Ascending aorta (tissue), 2 donors: ENCODE measurements around the gene BSND. TPM values are rescaled to one million over a fixed set of nuclear protein-coding genes. Genes with fewer than 3 reads are reported as not detected.

Experiments
- DNase-seq, 2 donors: peaks; one replicate each; pipeline ENCODE4 v3.0.0-alpha.2; 2019; ENCODE audit warnings: low spot score in 2 of 2
- H3K27ac ChIP-seq, 2 donors: fragments of 200-600 bp; sonication (generic); one replicate each; pipeline ENCODE4 v1.5.1; 2016 to 2017; ENCODE audit warnings: mild to moderate bottlenecking in 1 of 2
- H3K27me3 ChIP-seq: fragments of 200-600 bp; sonication (generic); one replicate; pipeline ENCODE4 v1.5.1; 2017
- H3K36me3 ChIP-seq, 2 donors: fragments of 200-600 bp; sonication (generic); one replicate each; pipeline ENCODE4 v1.5.1; 2016
- H3K4me1 ChIP-seq, 2 donors: fragments of 200-600 bp; sonication (generic); one replicate each; pipeline ENCODE4 v1.5.1; 2016 to 2017; ENCODE audit warnings: mild to moderate bottlenecking in 1 of 2
- H3K4me3 ChIP-seq, 2 donors: fragments of 200-600 bp; sonication (generic); one replicate each; pipeline ENCODE4 v1.5.1; 2016 to 2017; ENCODE audit warnings: mild to moderate bottlenecking in 1 of 2
- H3K9me3 ChIP-seq, 2 donors: fragments of 200-600 bp; sonication (generic); one replicate each; pipeline ENCODE4 v1.5.1; 2016
- intact Hi-C: fragments of 100-400 bp; cut with DNase I; formaldehyde crosslinking; loops from one replicate; pipeline ENCODE4 v1.15.1; 2023
- total RNA-seq: library from RNA; depleted of rRNA; stranded (reverse); fragments of >200 nt; gene quantifications from one replicate; pipeline ENCODE4 v1.1.0, GENCODE V29; 2016
- TF ChIP-seq, protein P1 (sequence below), 3 experiments: fragments of 200-600 bp in 2 of 3; fragments of 450-650 bp in 1 of 3; sonication (generic) in 2 of 3; IDR thresholded peaks; one replicate each; pipeline ENCODE4 v1.5.1; 2016 to 2019; ENCODE audit warnings: antibody characterized with exemption in 3 of 3, mild to moderate bottlenecking in 1 of 3, moderate library complexity in 1 of 3

The BSND gene
- total RNA-seq, 1 donor from 2014 or later: not detected

DNA sequence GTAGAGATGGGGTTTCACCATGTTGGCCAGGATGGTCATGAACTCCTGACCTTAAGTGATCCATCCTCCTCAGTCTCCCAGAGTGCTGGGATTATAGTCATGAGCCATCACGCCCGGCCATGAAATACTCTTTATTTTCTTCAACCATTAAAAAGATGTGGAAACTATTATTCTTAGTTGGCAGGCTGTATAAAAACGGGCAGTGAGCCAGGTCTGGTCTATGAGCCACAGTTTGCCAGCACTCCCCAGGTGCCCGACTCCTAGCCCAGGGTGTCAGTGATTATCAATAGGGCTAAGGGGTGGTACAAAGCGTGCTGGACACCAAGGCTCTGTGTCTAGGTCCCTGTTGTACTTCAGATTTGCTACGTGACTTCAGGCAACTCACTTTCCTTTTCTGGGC is 22.0 kb upstream of the BSND start:
- H3K9me3 ChIP-seq: no peaks in the 10 kb centered on the region
- intact Hi-C loops: no loop called here
- DNase-seq: peak in 1 of 2 donors; percentile 64
- TF ChIP-seq, protein P1, sequence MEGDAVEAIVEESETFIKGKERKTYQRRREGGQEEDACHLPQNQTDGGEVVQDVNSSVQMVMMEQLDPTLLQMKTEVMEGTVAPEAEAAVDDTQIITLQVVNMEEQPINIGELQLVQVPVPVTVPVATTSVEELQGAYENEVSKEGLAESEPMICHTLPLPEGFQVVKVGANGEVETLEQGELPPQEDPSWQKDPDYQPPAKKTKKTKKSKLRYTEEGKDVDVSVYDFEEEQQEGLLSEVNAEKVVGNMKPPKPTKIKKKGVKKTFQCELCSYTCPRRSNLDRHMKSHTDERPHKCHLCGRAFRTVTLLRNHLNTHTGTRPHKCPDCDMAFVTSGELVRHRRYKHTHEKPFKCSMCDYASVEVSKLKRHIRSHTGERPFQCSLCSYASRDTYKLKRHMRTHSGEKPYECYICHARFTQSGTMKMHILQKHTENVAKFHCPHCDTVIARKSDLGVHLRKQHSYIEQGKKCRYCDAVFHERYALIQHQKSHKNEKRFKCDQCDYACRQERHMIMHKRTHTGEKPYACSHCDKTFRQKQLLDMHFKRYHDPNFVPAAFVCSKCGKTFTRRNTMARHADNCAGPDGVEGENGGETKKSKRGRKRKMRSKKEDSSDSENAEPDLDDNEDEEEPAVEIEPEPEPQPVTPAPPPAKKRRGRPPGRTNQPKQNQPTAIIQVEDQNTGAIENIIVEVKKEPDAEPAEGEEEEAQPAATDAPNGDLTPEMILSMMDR (IDR thresholded peaks at IDR 0.05): no peak
- peak overlapping the region; percentile 5 to 39 for H3K27ac ChIP-seq
- no peaks in the 10 kb centered on the region for H3K27me3 ChIP-seq
- no peak overlapping the region for H3K4me3 ChIP-seq
- peaks cover 0 to 20% of the 10 kb centered on the region in 2 donors for H3K4me1 ChIP-seq
- no peaks in the 10 kb centered on the region for H3K36me3 ChIP-seq

DNA sequence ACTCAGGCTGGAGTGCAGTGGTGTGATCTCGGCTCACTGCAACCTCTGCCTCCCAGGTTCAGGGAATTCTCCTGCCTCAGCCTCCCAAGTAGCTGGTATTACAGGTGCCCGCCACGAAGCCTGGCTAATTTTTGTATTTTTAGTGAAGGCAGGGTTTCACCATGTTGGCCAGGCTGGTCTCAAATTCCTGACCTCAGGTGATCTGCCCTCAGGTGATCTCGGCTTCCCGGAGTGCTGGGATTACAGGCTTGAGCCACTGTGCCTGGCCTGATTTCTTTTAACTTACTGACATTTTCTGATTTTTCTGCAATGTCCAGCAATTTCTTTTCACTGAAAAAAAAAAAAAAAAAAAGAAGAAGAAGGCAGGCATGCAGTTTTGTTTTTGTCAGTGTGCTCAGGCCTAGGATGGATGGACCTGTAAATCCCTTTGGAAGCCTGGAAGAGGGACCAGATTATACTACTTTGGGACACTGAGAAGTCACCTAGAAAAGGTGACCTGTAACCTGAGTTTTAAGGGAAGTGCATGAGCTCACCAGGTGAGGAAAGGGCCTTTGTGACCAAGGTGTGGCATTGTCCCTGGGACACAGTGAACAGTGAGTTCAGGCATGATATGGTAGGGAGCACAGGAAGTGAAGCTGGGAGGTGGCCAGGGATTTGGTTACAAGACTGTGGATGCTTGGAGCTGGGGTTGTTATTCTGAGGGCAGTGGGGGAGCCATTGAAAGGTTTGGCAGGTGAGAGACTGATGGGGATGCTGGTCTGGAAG is 21.0 kb upstream of the BSND start:
- Histone ChIP-seq H3K4me1 (peaks cover 0 to 17% of the 10 kb centered on the region in 2 donors), H3K9me3 (no peaks in the 10 kb centered on the region), H3K27ac (peak overlapping the region in 1 of 2 donors; percentile 39), H3K36me3 (no peaks in the 10 kb centered on the region), H3K27me3 (no peaks in the 10 kb centered on the region), H3K4me3 (no peak overlapping the region)
- intact Hi-C loops: no loop called here
- TF ChIP-seq, protein P1 (IDR thresholded peaks at IDR 0.05): no peak
- peak in 1 of 2 donors; percentile 21 for DNase-seq

DNA sequence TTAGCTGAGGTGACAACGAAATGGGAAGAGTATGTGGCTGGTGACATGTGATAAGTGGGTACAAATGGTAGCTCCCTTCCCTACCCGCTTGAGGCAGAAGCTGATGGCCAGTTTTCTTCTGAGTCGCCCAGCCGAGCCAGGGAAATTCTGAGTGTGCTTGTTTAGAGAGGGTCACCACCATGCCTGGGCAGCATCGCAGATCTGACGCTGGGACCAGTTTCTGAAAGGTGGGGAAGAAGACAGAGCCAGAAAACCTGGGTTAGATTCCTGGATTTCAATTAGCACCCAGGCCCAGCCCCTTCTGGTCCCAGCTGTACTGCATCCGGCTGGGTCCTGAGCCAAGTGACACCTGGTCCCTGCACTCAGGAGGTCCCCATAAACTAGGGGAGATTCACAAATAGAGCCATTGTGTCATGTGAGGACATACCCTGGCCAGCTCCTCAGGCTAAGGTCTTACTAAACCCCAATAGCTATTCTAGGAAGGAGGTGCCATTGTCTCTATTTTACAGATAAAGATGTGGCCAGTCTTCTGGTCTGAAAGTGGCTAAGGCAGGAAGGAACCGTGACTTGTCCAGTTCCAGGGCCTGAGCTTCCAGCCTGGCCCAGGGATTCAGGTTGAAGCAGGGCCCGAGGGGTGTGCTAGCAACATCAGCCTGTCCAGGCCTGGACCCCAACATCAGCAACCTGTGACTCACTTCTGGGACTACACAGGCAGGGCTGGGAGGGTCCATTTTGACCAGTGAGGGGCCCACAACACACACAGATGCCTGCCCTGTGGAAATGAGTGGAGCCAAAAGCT is 20.0 kb upstream of the BSND start:
- Histone ChIP-seq H3K4me3 (no peak overlapping the region), H3K36me3 (no peaks in the 10 kb centered on the region), H3K27ac (no peak overlapping the region), H3K4me1 (peaks cover 0 to 10% of the 10 kb centered on the region in 2 donors), H3K27me3 (no peaks in the 10 kb centered on the region), H3K9me3 (no peaks in the 10 kb centered on the region)
- TF ChIP-seq, protein P1 (IDR thresholded peaks at IDR 0.05): no peak
- intact Hi-C loops: no loop called here
- peak in 1 of 2 donors; percentile 57 for DNase-seq

DNA sequence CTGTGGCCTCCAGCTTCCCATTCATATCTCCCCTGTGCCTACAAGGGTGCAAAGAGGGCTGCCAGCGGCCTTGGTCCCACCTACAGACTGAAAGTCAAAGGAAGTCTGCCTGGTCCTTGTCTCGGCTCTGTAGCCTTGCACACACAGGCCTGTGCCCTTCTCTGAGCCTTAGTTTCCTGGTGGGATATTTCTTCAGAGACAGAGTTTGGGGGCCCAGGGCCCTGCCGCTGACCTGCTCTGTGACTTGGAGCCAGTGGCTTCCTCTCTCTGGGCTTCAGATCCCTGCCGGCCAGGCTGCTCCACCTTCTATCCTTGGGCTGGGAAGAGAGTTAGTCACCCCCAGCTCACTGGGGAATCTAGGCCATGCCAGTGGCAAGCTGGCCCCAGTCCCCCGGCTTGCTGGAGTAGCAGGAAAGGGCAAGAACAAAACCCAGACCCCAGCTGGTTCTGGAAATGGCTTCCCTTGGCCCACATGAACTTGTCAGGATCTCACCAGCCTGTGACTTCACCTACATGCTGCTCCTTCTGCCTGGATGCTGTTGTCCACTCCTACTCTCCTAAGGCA is 19.3 kb upstream of the BSND start:
- Histone ChIP-seq H3K4me1 (peaks cover 0 to 10% of the 10 kb centered on the region in 2 donors), H3K4me3 (no peak overlapping the region), H3K36me3 (no peaks in the 10 kb centered on the region), H3K27ac (no peak overlapping the region), H3K9me3 (no peaks in the 10 kb centered on the region), H3K27me3 (no peaks in the 10 kb centered on the region)
- TF ChIP-seq, protein P1 (IDR thresholded peaks at IDR 0.05): no peak
- intact Hi-C loops: no loop called here
- peak in 1 of 2 donors; percentile 60 for DNase-seq

DNA sequence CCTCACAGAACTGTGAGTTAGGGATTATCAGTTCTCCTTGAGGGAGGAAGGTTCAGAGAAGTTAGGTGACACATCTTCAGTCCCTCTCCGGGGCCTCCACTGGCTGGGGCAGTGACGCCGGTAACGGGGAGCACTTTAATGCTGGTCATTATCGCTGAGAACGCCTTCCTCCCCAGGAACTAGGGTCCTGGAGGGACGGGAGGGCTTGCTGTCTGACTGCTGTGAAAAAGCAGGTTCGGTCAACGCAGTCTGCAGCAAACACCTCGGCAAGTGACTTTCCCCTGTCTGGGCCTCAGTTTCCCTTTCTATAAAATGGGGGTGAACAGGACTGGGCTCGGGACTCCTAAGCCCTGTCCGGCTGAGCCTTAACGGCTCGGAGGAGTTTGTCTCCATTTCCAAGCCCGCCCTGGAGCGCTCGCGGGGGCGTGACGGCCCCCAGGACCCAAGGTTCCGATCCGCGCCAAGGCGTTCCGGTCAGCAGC is 18.6 kb upstream of the BSND start:
- H3K9me3 ChIP-seq: no peaks in the 10 kb centered on the region
- peak overlapping the region; percentile 53 to 65 for H3K4me3 ChIP-seq
- no peaks in the 10 kb centered on the region for H3K36me3 ChIP-seq
- peak in 1 of 2 donors; percentile 34 for DNase-seq
- H3K4me1 ChIP-seq: peaks cover 0 to 10% of the 10 kb centered on the region in 2 donors
- H3K27me3 ChIP-seq: no peaks in the 10 kb centered on the region
- intact Hi-C loops: no loop called here
- H3K27ac ChIP-seq: no peak overlapping the region
- TF ChIP-seq, protein P1 (IDR thresholded peaks at IDR 0.05): no peak
